A549 (cell line): Measurements from ENCODE around the gene IFI27L2.

Experiments used
- CTCF ChIP-seq: fragments of >200 bp; sonication (Bioruptor Twin); formaldehyde crosslinking; IDR thresholded peaks from 3 replicates; pipeline ENCODE4 v1.5.1; 2016
- EP300 ChIP-seq, 2 experiments: fragments of >200 bp; sonication (Bioruptor Twin); formaldehyde crosslinking; IDR thresholded peaks; 2 replicates in 1 of 2; 3 replicates in 1 of 2; pipeline ENCODE4 v1.6.1; 2016 to 2017
- SMC3 ChIP-seq: fragments of >200 bp; sonication (Bioruptor Twin); formaldehyde crosslinking; IDR thresholded peaks from 3 replicates; pipeline ENCODE4 v1.6.1; 2018; ENCODE audit warnings: inconsistent platforms

DNA sequence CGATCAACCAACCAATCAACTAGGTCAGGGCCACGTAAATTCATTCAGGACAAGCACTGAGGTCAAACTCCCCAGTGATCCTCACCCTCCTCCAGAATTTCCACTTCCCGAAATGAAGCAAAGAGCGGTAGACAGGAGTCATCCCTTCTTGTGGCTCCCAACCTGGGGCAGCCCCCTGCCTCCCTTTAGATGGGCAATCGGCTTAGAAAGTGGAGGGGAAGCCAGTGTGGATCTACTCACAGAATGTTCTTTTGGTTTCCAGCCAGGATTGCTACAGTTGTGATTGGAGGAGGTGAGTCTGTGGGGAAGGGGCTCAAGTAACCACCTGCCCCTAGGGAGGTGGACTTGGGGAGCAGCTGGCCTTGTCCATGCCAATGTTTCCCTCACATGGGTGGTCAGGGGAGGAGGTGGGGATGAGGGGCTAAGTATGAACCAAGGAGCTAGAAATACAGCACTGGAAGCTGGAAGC lies 14.8 kb downstream of the IFI27L2 start:
- TF ChIP-seq CTCF (no peak), SMC3 (no peak), EP300 (IDR thresholded peaks at IDR 0.05) (no peak)
